NCI-H1048 (cell line): ENCODE measurements around the gene CGREF1.
"Not testable (repeated sequence)": the region's sequence is repeated elsewhere in the genome, so short reads cannot be mapped to it uniquely, and the experiment has no call there.

Experiments
- DNase-seq: peaks from one replicate; lab custom pipeline; 2025; lab: John Stamatoyannopoulos, UW

The CGREF1 gene

GRCh38 chr2:27137322-27137935 is 18.5 kb upstream of the CGREF1 start:
- no peak for DNase-seq

- no peak for DNase-seq
These were observed 17.8 kb upstream of the CGREF1 start for GRCh38 chr2:27136751-27137150.

- no peak for DNase-seq
These were observed 16.6 kb upstream of the CGREF1 start for GRCh38 chr2:27135478-27135955.

- no peak for DNase-seq
These were observed 16.0 kb upstream of the CGREF1 start for GRCh38 chr2:27134781-27135477.

GRCh38 chr2:27133905-27134780 is 15.2 kb upstream of the CGREF1 start, which contains the start of gene PREB:
Gene PREB (minus strand): TSS chr2:27134636. CDS start chr2:27134421, 215 bp downstream.
- peak; percentile 90 for DNase-seq

GRCh38 chr2:27133195-27133875 is 14.4 kb upstream of the CGREF1 start:
- no peak for DNase-seq

GRCh38 chr2:27131429-27131828 is 12.5 kb upstream of the CGREF1 start:
- no peak for DNase-seq

- no peak for DNase-seq
These were observed 11.5 kb upstream of the CGREF1 start for GRCh38 chr2:27130396-27130795.

GRCh38 chr2:27128668-27129571 is 10.0 kb upstream of the CGREF1 start:
- no peak for DNase-seq

GRCh38 chr2:27127883-27128667 is 9.1 kb upstream of the CGREF1 start:
- no peak for DNase-seq

GRCh38 chr2:27126252-27126710 is 7.4 kb upstream of the CGREF1 start:
- no peak for DNase-seq

GRCh38 chr2:27125104-27125503 is 6.2 kb upstream of the CGREF1 start:
- no peak for DNase-seq

GRCh38 chr2:27123302-27124150 is 4.6 kb upstream of the CGREF1 start, which contains the start of gene ABHD1:
Gene ABHD1 (plus strand): TSS chr2:27123815. CDS start chr2:27123949, 134 bp downstream.
- no peak for DNase-seq

GRCh38 chr2:27122791-27123190 is 3.9 kb upstream of the CGREF1 start:
- no peak for DNase-seq

- no peak for DNase-seq
These were observed 3.0 kb upstream of the CGREF1 start for GRCh38 chr2:27121906-27122305.

GRCh38 chr2:27119330-27119670 is 372 bp upstream of the CGREF1 start:
- DNase-seq = not testable (repeated sequence)

- DNase-seq = no peak
These were observed 868 bp downstream of the CGREF1 start for GRCh38 chr2:27117995-27118524.

GRCh38 chr2:27115519-27115918 is 3.4 kb downstream of the CGREF1 start:
- no peak for DNase-seq
